Adipocyte (in vitro differentiated cells): Measurements from ENCODE around the gene CELA1.
"Not testable (repeated sequence)": the region's sequence is repeated elsewhere in the genome, so short reads cannot be mapped to it uniquely, and the experiment has no call there.

Source experiments
- DNase-seq: peaks from one replicate; pipeline ENCODE4 v3.0.0-alpha.2; 2015; ENCODE audit warnings: low read depth
- H3K27me3 ChIP-seq: replicated peaks from 2 replicates; pipeline ENCODE4 v1.7.0; 2013; ENCODE audit warnings: mild to moderate bottlenecking, low read length, moderate library complexity; ENCODE audit not compliant: control insufficient read depth, insufficient read depth
- H3K36me3 ChIP-seq: 2 replicates; pipeline ENCODE4 v1.7.0; 2013; ENCODE audit warnings: low read length, mild to moderate bottlenecking, moderate library complexity; ENCODE audit not compliant: control insufficient read depth, insufficient read depth, severe bottlenecking
- H3K4me1 ChIP-seq: 2 replicates; pipeline ENCODE4 v1.7.0; 2013; ENCODE audit warnings: mild to moderate bottlenecking, low read length, moderate library complexity; ENCODE audit not compliant: control insufficient read depth, insufficient read depth
- H3K4me3 ChIP-seq: 2 replicates; pipeline ENCODE4 v1.7.0; 2013; ENCODE audit warnings: mild to moderate bottlenecking, low read length, moderate library complexity
- H3K9ac ChIP-seq: 2 replicates; pipeline ENCODE4 v1.7.0; 2013; ENCODE audit warnings: mild to moderate bottlenecking, low read length, moderate library complexity
- H3K9me3 ChIP-seq: 2 replicates; pipeline ENCODE4 v1.7.0; 2013; ENCODE audit warnings: mild to moderate bottlenecking, low read length, moderate library complexity; ENCODE audit not compliant: control insufficient read depth

Gene CELA1

GRCh38 chr12:51323317-51323960 is 23.0 kb downstream of the CELA1 start:
- H3K36me3 ChIP-seq: no peaks in the 10 kb centered on the region
- no peaks in the 10 kb centered on the region for H3K27me3 ChIP-seq
- no peak for DNase-seq

DNA sequence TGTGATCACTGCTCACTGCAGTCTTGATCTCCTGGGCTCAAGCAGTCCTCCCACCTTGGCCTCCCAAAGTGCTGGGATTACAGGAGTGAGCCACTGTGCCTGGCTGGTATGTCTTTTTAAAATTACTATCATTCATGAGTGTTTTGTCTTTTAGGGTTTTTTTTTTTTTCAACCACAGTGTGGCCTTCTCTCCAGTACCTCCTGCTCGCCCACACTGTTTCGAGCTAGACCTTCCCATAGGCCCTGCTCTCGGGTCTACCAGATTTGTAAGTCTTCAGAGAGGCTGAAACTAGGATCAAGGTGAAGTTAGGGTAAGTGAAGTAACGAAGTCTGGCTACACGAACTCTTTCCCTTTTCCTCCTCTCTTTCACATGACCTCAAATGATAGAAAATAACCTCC is 24.0 kb downstream of the CELA1 start:
- no peak for DNase-seq
- Histone ChIP-seq H3K27me3 (no peaks in the 10 kb centered on the region), H3K4me3 (no peak overlapping the region), H3K4me1 (peaks cover 23% of the 10 kb centered on the region), H3K36me3 (no peaks in the 10 kb centered on the region), H3K9ac (no peak overlapping the region), H3K9me3 (no peaks in the 10 kb centered on the region)

More at GRCh38 chr12:51323317-51323960, 23.0 kb downstream of the CELA1 start:
- Histone ChIP-seq H3K9ac (no peak overlapping the region), H3K9me3 (no peaks in the 10 kb centered on the region), H3K4me3 (no peak overlapping the region), H3K4me1 (peaks cover 23% of the 10 kb centered on the region)

DNA sequence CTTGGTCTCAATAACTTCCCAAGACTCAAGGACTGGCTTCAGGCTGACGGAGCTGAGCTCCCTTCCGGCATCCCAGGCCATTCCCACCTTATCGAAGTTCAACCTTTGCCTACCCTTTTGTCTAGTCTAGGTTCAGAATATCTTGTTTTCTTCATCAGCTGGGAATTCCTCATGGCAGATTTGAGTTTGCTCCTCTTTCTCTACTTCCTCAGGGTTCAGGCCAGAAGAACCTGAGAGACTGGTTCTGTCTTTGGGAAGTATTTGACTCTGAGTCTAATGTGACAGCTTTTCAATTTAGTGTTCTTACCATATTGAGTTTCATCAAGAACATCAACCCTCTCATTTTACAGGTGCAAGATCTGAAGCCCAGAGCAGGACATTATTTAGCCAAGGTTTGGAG is 24.6 kb downstream of the CELA1 start:
- Histone ChIP-seq H3K9ac (no peak overlapping the region), H3K27me3 (no peaks in the 10 kb centered on the region), H3K4me3 (no peak overlapping the region), H3K36me3 (no peaks in the 10 kb centered on the region), H3K4me1 (peaks cover 18% of the 10 kb centered on the region), H3K9me3 (no peaks in the 10 kb centered on the region)
- DNase-seq: no peak

GRCh38 chr12:51320695-51321320 is 25.7 kb downstream of the CELA1 start:
- DNase-seq: peak; percentile 66
- Histone ChIP-seq H3K9me3 (no peaks in the 10 kb centered on the region), H3K36me3 (no peaks in the 10 kb centered on the region), H3K4me1 (peaks cover 9% of the 10 kb centered on the region), H3K4me3 (no peak overlapping the region), H3K9ac (no peak overlapping the region), H3K27me3 (no peaks in the 10 kb centered on the region)

- H3K27me3 ChIP-seq: no peaks in the 10 kb centered on the region
- no peak for DNase-seq
- no peaks in the 10 kb centered on the region for H3K9me3 ChIP-seq
- H3K4me1 ChIP-seq: peaks cover 9% of the 10 kb centered on the region
- no peak overlapping the region for H3K4me3 ChIP-seq
- H3K36me3 ChIP-seq: no peaks in the 10 kb centered on the region
- H3K9ac ChIP-seq: no peak overlapping the region
Observed at GRCh38 chr12:51320311-51320694, 26.2 kb downstream of the CELA1 start.

GRCh38 chr12:51318846-51319599 is 27.5 kb downstream of the CELA1 start:
- Histone ChIP-seq H3K27me3 (no peaks in the 10 kb centered on the region), H3K9ac (no peak overlapping the region), H3K4me1 (peaks cover 9% of the 10 kb centered on the region), H3K36me3 (no peaks in the 10 kb centered on the region), H3K4me3 (no peak overlapping the region), H3K9me3 (no peaks in the 10 kb centered on the region)
- peak; percentile 20 for DNase-seq

DNA sequence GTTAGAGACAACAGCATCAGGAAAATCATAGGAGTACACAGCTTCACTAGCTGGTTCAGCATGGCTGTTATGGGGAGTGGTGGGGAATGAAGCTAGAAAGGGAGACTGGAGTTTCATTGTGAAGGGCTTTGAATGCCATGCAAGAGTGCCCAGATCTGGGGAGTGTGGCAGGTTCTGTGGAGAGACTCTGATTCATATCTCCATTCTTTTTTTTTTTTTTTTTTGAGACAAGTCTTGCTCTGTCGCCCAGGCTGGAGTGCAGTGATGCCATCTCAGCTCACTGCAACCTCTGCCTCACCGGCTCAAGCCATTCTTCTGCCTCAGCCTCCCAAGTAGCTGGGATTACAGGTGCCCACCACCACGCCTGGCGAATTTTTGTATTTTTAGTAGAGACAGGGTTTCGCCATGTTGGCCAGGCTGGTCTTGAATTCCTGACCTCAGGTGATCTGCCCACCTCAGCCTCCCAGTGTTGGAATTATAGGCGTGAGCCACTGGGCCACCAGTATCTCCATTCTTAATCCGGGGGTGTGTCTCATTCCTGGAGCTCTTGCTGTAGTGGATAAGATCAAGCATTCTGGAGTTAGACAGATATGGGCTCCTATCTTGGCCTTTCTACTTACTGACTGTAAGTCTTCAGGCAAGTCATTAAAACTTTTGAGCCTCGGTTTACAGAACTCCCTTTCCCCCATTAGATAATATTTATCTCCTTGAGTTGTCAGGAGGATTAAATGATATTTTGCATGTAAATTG is 28.2 kb downstream of the CELA1 start:
- not testable (repeated sequence) for H3K9ac ChIP-seq, H3K9me3 ChIP-seq, H3K27me3 ChIP-seq, H3K4me1 ChIP-seq, H3K36me3 ChIP-seq, H3K4me3 ChIP-seq, DNase-seq

GRCh38 chr12:51311389-51311788 is 35.1 kb downstream of the CELA1 start:
- DNase-seq: no peak
- Histone ChIP-seq H3K9ac (no peak overlapping the region), H3K27me3 (no peaks in the 10 kb centered on the region), H3K36me3 (no peaks in the 10 kb centered on the region), H3K4me1 (peaks cover 11% of the 10 kb centered on the region), H3K9me3 (no peaks in the 10 kb centered on the region), H3K4me3 (no peak overlapping the region)

- H3K36me3 ChIP-seq: no peaks in the 10 kb centered on the region
- no peak overlapping the region for H3K4me3 ChIP-seq
- no peaks in the 10 kb centered on the region for H3K9me3 ChIP-seq
- peak; percentile 76 for DNase-seq
- H3K9ac ChIP-seq: no peak overlapping the region
- H3K27me3 ChIP-seq: no peaks in the 10 kb centered on the region
- peaks cover 11% of the 10 kb centered on the region for H3K4me1 ChIP-seq
Observed at GRCh38 chr12:51307655-51308593, 38.6 kb downstream of the CELA1 start.

DNA sequence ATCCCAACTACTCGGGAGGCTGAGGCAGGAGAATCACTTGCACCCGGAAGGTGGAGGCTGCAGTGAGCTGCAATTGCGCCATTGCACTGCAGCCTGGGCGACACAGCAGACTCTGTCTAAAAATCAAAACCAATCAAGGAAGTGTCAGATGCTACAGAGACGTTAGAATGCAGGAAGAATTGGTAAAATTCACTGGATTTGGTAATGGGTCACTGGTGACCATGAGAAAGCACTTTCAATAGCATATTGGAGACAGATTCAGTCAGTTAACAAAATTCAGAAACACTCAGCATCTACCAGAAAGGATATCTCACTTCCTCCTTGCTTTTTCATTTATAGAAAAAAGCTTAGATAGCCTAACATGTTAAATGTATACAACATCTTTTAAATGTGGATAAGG is 40.0 kb downstream of the CELA1 start:
- H3K27me3 ChIP-seq: no peaks in the 10 kb centered on the region
- no peak overlapping the region for H3K4me3 ChIP-seq
- H3K9me3 ChIP-seq: no peaks in the 10 kb centered on the region
- H3K36me3 ChIP-seq: no peaks in the 10 kb centered on the region
- DNase-seq: no peak
- peaks cover 11% of the 10 kb centered on the region for H3K4me1 ChIP-seq
- H3K9ac ChIP-seq: no peak overlapping the region
